GM12865 (cell line): ENCODE data around the gene NLGN4Y.
"Not testable (repeated sequence)": the region's sequence is repeated elsewhere in the genome, so short reads cannot be mapped to it uniquely, and the experiment has no call there.

ENCODE experiments used
- DNase-seq: peaks from one replicate; pipeline ENCODE4 v3.0.0; 2010; ENCODE audit warnings: low read depth
- H3K4me3 ChIP-seq: 2 replicates; pipeline ENCODE4 v1.5.1; 2011; ENCODE audit warnings: mild to moderate bottlenecking, low read depth, low read length, control low read depth
- TF ChIP-seq, protein P1 (sequence below): IDR thresholded peaks from 2 replicates; pipeline ENCODE4 v1.5.1; 2011; ENCODE audit warnings: low read length, control low read depth, low read depth, inconsistent platforms; ENCODE audit not compliant: insufficient read depth; ENCODE audit errors: missing control alignments

The NLGN4Y gene

DNA sequence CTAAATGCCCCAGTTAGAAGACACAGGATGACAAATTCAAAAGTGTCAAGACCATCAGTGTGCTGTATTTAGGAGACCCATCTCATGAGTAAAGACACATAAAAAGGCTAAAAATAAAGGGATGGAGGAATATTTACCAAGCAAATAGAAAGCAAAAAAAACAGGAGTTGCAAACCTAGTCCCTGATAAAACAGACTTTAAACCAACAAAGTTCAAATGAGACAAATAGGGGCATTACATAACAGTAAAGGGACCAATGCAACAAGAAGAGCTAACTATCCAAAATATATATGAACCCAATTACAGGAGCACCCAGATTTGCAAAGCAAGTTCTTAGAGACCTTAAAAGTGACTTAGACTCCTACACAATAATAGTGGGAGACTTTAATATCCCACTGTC lies 336.1 kb downstream of the NLGN4Y start:
- no peak overlapping the region for H3K4me3 ChIP-seq

DNA sequence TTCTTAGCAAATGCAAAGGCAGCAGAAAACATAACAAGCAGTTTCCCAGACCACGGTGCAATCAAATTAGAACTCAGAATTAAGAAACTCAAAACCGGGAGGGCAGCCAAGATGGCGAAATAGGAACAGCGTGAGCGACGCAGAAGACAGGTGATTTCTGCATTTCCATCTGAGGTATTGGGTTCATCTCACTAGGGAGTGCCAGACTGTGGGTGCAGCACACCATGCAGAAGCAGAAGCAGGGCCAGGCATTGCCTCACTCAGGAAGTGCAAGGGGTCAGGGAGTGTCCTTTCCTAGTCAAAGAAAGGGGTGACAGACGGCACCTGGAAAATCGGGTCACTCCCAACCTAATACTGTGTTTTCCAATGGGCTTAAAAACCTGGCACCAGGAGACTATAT lies 336.7 kb downstream of the NLGN4Y start:
- H3K4me3 ChIP-seq, DNase-seq: not testable (repeated sequence)

More for the DNA sequence above, 336.1 kb downstream of the NLGN4Y start:
- no peak for DNase-seq
- TF ChIP-seq, protein P1, sequence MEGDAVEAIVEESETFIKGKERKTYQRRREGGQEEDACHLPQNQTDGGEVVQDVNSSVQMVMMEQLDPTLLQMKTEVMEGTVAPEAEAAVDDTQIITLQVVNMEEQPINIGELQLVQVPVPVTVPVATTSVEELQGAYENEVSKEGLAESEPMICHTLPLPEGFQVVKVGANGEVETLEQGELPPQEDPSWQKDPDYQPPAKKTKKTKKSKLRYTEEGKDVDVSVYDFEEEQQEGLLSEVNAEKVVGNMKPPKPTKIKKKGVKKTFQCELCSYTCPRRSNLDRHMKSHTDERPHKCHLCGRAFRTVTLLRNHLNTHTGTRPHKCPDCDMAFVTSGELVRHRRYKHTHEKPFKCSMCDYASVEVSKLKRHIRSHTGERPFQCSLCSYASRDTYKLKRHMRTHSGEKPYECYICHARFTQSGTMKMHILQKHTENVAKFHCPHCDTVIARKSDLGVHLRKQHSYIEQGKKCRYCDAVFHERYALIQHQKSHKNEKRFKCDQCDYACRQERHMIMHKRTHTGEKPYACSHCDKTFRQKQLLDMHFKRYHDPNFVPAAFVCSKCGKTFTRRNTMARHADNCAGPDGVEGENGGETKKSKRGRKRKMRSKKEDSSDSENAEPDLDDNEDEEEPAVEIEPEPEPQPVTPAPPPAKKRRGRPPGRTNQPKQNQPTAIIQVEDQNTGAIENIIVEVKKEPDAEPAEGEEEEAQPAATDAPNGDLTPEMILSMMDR, result no peak

DNA sequence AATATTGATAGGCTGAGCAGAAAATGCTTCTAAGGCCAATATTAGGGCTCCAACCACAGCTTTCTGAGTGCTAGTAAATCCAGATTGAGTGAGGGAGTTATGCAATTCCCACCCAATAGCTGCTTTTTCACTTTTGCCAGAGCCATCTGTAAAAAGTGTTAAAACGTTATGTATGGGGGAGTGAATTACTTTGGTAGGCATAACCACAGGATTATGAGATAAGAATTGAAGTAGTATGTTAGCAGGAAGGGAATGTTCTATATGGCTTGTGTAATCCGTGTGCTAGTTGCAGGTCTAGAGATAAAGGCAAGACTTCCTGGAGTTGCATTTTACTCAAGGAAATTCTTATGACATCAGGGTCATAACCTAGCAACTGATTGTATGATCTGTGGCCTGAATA lies 347.6 kb downstream of the NLGN4Y start:
- H3K4me3 ChIP-seq, result no peak overlapping the region
- TF ChIP-seq, protein P1, result no peak
- no peak for DNase-seq
